Panc1 (cell line): ENCODE data around the gene HPCAL1. TPM values are rescaled to one million over a fixed set of nuclear protein-coding genes. Genes with fewer than 3 reads are reported as not detected.

Experiments
- ATAC-seq: fragments of 200-7000 bp; cut with Tn5 transposase; 2 replicates; pipeline ENCODE4 v1.9.1; 2020; ENCODE audit warnings: mild to moderate bottlenecking, moderate library complexity
- BruUV-seq: library from RNA; stranded (reverse); fragments of 400-500 nt; replicated peaks from 2 replicates; lab custom pipeline; 2021; lab: Mats Ljungman, UMichigan
- CTCF ChIA-PET: fragments of 300-600 bp; sonication (Branson Sonifier 250); formaldehyde crosslinking; loops from one replicate; lab custom pipeline; 2022; ENCODE audit warnings: antibody characterized with exemption; lab: Charles Lee
- POLR2A ChIA-PET: fragments of 300-600 bp; sonication (Branson Sonifier 250); formaldehyde crosslinking; loops from one replicate; lab custom pipeline; 2022; ENCODE audit warnings: antibody characterized with exemption; lab: Charles Lee
- DNase-seq: peaks from one replicate; pipeline ENCODE4 v3.0.0-alpha.2; 2010; ENCODE audit warnings: low read depth, low spot score
- H3K27ac ChIP-seq: 2 replicates; pipeline ENCODE4 v1.5.1; 2011; ENCODE audit warnings: mild to moderate bottlenecking, low read length, inconsistent platforms
- H3K27me3 ChIP-seq: fragments of 200-500 bp; sonication (Bioruptor generic); 2 replicates; pipeline ENCODE4 v1.6.0; 2014; ENCODE audit warnings: low read length, inconsistent platforms; ENCODE audit not compliant: control insufficient read depth, insufficient read depth
- H3K36me3 ChIP-seq: fragments of 200-500 bp; sonication (Bioruptor generic); 2 replicates; pipeline ENCODE4 v1.5.1; 2014; ENCODE audit warnings: inconsistent platforms, mild to moderate bottlenecking, low read length, moderate library complexity; ENCODE audit not compliant: control insufficient read depth, insufficient read depth
- H3K4me1 ChIP-seq: 2 replicates; pipeline ENCODE4 v1.5.1; 2011; ENCODE audit warnings: inconsistent platforms, mild to moderate bottlenecking, low read length, moderate library complexity; ENCODE audit not compliant: control insufficient read depth, insufficient read depth
- H3K4me3 ChIP-seq, 2 experiments: 2 replicates each; pipeline ENCODE4 v1.5.1; 2011 to 2012; ENCODE audit warnings: low read depth in 2 of 2, low read length in 2 of 2, mild to moderate bottlenecking in 2 of 2, inconsistent platforms in 1 of 2, moderate library complexity in 1 of 2
- H3K9me3 ChIP-seq: fragments of 200-500 bp; sonication (Bioruptor generic); 2 replicates; pipeline ENCODE4 v1.5.1; 2014; ENCODE audit warnings: low read depth, mild to moderate bottlenecking, inconsistent platforms, low read length, moderate library complexity; ENCODE audit not compliant: control insufficient read depth, insufficient read depth
- CTCF ChIP-seq: fragments of 450-650 bp; IDR thresholded peaks from 2 replicates; pipeline ENCODE4 v1.5.1; 2017; ENCODE audit warnings: mild to moderate bottlenecking
- POLR2AphosphoS5 ChIP-seq: IDR thresholded peaks from 2 replicates; pipeline ENCODE4 v1.6.1; 2012; ENCODE audit warnings: mild to moderate bottlenecking, low read depth, low read length, moderate library complexity
- SIN3A ChIP-seq: IDR thresholded peaks from 2 replicates; pipeline ENCODE4 v1.6.1; 2012; ENCODE audit warnings: low read depth, mild to moderate bottlenecking, low read length, moderate library complexity, borderline replicate concordance; ENCODE audit not compliant: insufficient read depth
- TCF7L2 ChIP-seq: IDR thresholded peaks from 2 replicates; pipeline ENCODE4 v1.6.1; 2011; ENCODE audit warnings: mild to moderate bottlenecking, low read depth, low read length, inconsistent platforms
- in situ Hi-C: cut with HindIII; loops from 2 replicates; pipeline ENCODE4 v1.10.0; 2016; ENCODE audit warnings: low sequenced_read_pairs, low pct_unique_long_range_greater_than_20kb
- intact Hi-C: fragments of 100-400 bp; cut with micrococcal nuclease; formaldehyde crosslinking; loops from one replicate; pipeline ENCODE4 v1.10.0; 2022; ENCODE audit not compliant: unreplicated experiment
- total RNA-seq: library from RNA; stranded (reverse); gene quantifications from one replicate; pipeline ENCODE4 v1.2.1, GENCODE V29; 2021; ENCODE audit not compliant: unreplicated experiment
- TF ChIP-seq, protein P1 (sequence below), 2 experiments: IDR thresholded peaks; 2 replicates each; pipeline ENCODE4 v1.6.1; 2011 to 2012; ENCODE audit warnings: low read depth in 2 of 2, control low read depth in 1 of 2, low read length in 1 of 2, mild to moderate bottlenecking in 1 of 2, moderate library complexity in 1 of 2; ENCODE audit not compliant: insufficient read depth in 1 of 2

HPCAL1 gene
- total RNA-seq, 1 experiment from 2014 or later: 234 TPM

GRCh38 chr2:10372203-10372861 is 69.6 kb downstream of the HPCAL1 start:
- ChIA-PET POLR2A (no interaction called here), CTCF (interaction anchor here (1.0 kb wide), 1 partner anchor 37 kb away, joined by 3 read pairs; no protein-coding TSS in a partner anchor)
- DNase-seq (no peak), ATAC-seq (no peak)
- intact Hi-C loops: no loop called here
- H3K27ac ChIP-seq: peak overlapping the region; percentile 54; the same call in 1 of the 2 replicates
- TF ChIP-seq TCF7L2: no peak
- TF ChIP-seq SIN3A: no peak
- TF ChIP-seq, protein P1, sequence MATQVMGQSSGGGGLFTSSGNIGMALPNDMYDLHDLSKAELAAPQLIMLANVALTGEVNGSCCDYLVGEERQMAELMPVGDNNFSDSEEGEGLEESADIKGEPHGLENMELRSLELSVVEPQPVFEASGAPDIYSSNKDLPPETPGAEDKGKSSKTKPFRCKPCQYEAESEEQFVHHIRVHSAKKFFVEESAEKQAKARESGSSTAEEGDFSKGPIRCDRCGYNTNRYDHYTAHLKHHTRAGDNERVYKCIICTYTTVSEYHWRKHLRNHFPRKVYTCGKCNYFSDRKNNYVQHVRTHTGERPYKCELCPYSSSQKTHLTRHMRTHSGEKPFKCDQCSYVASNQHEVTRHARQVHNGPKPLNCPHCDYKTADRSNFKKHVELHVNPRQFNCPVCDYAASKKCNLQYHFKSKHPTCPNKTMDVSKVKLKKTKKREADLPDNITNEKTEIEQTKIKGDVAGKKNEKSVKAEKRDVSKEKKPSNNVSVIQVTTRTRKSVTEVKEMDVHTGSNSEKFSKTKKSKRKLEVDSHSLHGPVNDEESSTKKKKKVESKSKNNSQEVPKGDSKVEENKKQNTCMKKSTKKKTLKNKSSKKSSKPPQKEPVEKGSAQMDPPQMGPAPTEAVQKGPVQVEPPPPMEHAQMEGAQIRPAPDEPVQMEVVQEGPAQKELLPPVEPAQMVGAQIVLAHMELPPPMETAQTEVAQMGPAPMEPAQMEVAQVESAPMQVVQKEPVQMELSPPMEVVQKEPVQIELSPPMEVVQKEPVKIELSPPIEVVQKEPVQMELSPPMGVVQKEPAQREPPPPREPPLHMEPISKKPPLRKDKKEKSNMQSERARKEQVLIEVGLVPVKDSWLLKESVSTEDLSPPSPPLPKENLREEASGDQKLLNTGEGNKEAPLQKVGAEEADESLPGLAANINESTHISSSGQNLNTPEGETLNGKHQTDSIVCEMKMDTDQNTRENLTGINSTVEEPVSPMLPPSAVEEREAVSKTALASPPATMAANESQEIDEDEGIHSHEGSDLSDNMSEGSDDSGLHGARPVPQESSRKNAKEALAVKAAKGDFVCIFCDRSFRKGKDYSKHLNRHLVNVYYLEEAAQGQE (IDR thresholded peaks at IDR 0.05; ENCODE audit: insufficient read depth in 1 of 2, low read depth in 2 of 2, low read length in 1 of 2): no peak
- no peak for TF ChIP-seq CTCF
- no peak for TF ChIP-seq POLR2AphosphoS5
- no peaks in the 10 kb centered on the region for H3K36me3 ChIP-seq
- H3K27me3 ChIP-seq: no peaks in the 10 kb centered on the region
- in situ Hi-C loops: no loop called here
- H3K9me3 ChIP-seq: no peaks in the 10 kb centered on the region
- no TSS peak for BruUV-seq
- H3K4me1 ChIP-seq: peaks cover 59% of the 10 kb centered on the region
- H3K4me3 ChIP-seq: no peak overlapping the region

GRCh38 chr2:10372862-10373240 is 70.1 kb downstream of the HPCAL1 start:
- ChIA-PET POLR2A (no interaction called here), CTCF (interaction anchor here (1.0 kb wide), 1 partner anchor 36 kb away, joined by 3 read pairs; no protein-coding TSS in a partner anchor)
- no peaks in the 10 kb centered on the region for H3K27me3 ChIP-seq
- H3K27ac ChIP-seq: peak overlapping the region; percentile 54; the same call in 1 of the 2 replicates
- H3K4me3 ChIP-seq: no peak overlapping the region
- intact Hi-C loops (no loop called here), in situ Hi-C loops (no loop called here)
- DNase-seq: no peak
- no TSS peak for BruUV-seq
- peaks cover 63% of the 10 kb centered on the region for H3K4me1 ChIP-seq
- no peak for ATAC-seq
- TF ChIP-seq POLR2AphosphoS5 (no peak), SIN3A (no peak), TCF7L2 (no peak), CTCF (no peak)
- TF ChIP-seq, protein P1 (IDR thresholded peaks at IDR 0.05; ENCODE audit: insufficient read depth in 1 of 2, low read depth in 2 of 2, low read length in 1 of 2): no peak
- H3K36me3 ChIP-seq: no peaks in the 10 kb centered on the region
- no peaks in the 10 kb centered on the region for H3K9me3 ChIP-seq
